H9 (cell line): ENCODE data around the gene CLCN5. TPM values are rescaled to one million over a fixed set of nuclear protein-coding genes. Genes with fewer than 3 reads are reported as not detected.

Experiments used
- DNase-seq: peaks from one replicate; pipeline ENCODE4 v3.0.0-alpha.2; 2017
- H2AFZ ChIP-seq: one replicate; pipeline ENCODE4 v1.6.1; 2013; ENCODE audit warnings: mild to moderate bottlenecking, low read length, control low read depth, moderate library complexity
- H2AK5ac ChIP-seq: 2 replicates; pipeline ENCODE4 v1.6.1; 2013; ENCODE audit warnings: low read length, control low read depth, mixed read lengths; ENCODE audit not compliant: insufficient read length
- H2BK120ac ChIP-seq: one replicate; pipeline ENCODE4 v1.6.1; 2013; ENCODE audit warnings: low read depth, mild to moderate bottlenecking, low read length, control low read depth, inconsistent platforms; ENCODE audit not compliant: poor library complexity, severe bottlenecking
- H2BK12ac ChIP-seq: 2 replicates; pipeline ENCODE4 v1.6.1; 2013; ENCODE audit warnings: low read length, control low read depth, mixed read lengths, low read depth; ENCODE audit not compliant: insufficient read length
- H2BK15ac ChIP-seq: 2 replicates; pipeline ENCODE4 v1.6.1; 2013; ENCODE audit warnings: low read depth, low read length, control low read depth
- H2BK20ac ChIP-seq: one replicate; pipeline ENCODE4 v1.6.1; 2013; ENCODE audit warnings: low read depth, mild to moderate bottlenecking, low read length, control low read depth, inconsistent platforms; ENCODE audit not compliant: poor library complexity, severe bottlenecking
- H2BK5ac ChIP-seq: 2 replicates; pipeline ENCODE4 v1.6.1; 2013; ENCODE audit warnings: low read length, control low read depth, mixed read lengths; ENCODE audit not compliant: insufficient read length
- H3K14ac ChIP-seq: 2 replicates; pipeline ENCODE4 v1.6.1; 2013; ENCODE audit warnings: low read length, control low read depth; ENCODE audit not compliant: insufficient read depth
- H3K18ac ChIP-seq: 2 replicates; pipeline ENCODE4 v1.6.1; 2013; ENCODE audit warnings: low read depth, mild to moderate bottlenecking, mixed read lengths, low read length, control low read depth; ENCODE audit not compliant: insufficient read length
- H3K23ac ChIP-seq: 2 replicates; pipeline ENCODE4 v1.6.1; 2013; ENCODE audit warnings: low read length, control low read depth, mixed read lengths, low read depth; ENCODE audit not compliant: insufficient read length
- H3K23me2 ChIP-seq: 2 replicates; pipeline ENCODE4 v1.6.1; 2013; ENCODE audit warnings: low read depth, mild to moderate bottlenecking, mixed read lengths, low read length, control low read depth; ENCODE audit not compliant: insufficient read length, poor library complexity, severe bottlenecking
- H3K27ac ChIP-seq: 2 replicates; pipeline ENCODE4 v1.5.1; 2013; ENCODE audit warnings: low read length, control low read depth, mixed read lengths, low read depth; ENCODE audit not compliant: insufficient read length
- H3K27me3 ChIP-seq: 2 replicates; pipeline ENCODE4 v1.6.1; 2013; ENCODE audit warnings: low read length, control low read depth, inconsistent platforms; ENCODE audit not compliant: insufficient read depth
- H3K4ac ChIP-seq: 2 replicates; pipeline ENCODE4 v1.6.1; 2013; ENCODE audit warnings: low read depth, mild to moderate bottlenecking, control low read depth, inconsistent platforms, low read length, moderate library complexity
- H3K4me1 ChIP-seq: 2 replicates; pipeline ENCODE4 v1.6.1; 2013; ENCODE audit warnings: low read length, control low read depth, inconsistent platforms; ENCODE audit not compliant: insufficient read depth
- H3K4me2 ChIP-seq: 2 replicates; pipeline ENCODE4 v1.6.1; 2013; ENCODE audit warnings: low read length, control low read depth, mixed read lengths; ENCODE audit not compliant: insufficient read length, insufficient read depth
- H3K56ac ChIP-seq: 2 replicates; pipeline ENCODE4 v1.6.1; 2013; ENCODE audit warnings: low read depth, mild to moderate bottlenecking, mixed read lengths, low read length, control low read depth; ENCODE audit not compliant: insufficient read length
- H3K79me1 ChIP-seq: 2 replicates; pipeline ENCODE4 v1.6.1; 2013; ENCODE audit warnings: low read depth, mild to moderate bottlenecking, moderate library complexity, low read length, control low read depth, inconsistent platforms; ENCODE audit not compliant: insufficient read depth, poor library complexity, severe bottlenecking
- H3K79me2 ChIP-seq: 2 replicates; pipeline ENCODE4 v1.6.1; 2013; ENCODE audit warnings: low read length, control low read depth, inconsistent platforms; ENCODE audit not compliant: insufficient read depth
- H3K9ac ChIP-seq: 2 replicates; pipeline ENCODE4 v1.6.1; 2013; ENCODE audit warnings: low read length, control low read depth, mixed read lengths; ENCODE audit not compliant: insufficient read length; ENCODE audit errors: extremely low read depth
- H3K9me3 ChIP-seq: one replicate; pipeline ENCODE4 v1.6.1; 2013; ENCODE audit warnings: low read depth, low read length, inconsistent platforms; ENCODE audit not compliant: control insufficient read depth
- H3T11ph ChIP-seq: one replicate; pipeline ENCODE4 v1.6.1; 2013; ENCODE audit warnings: mild to moderate bottlenecking, low read length, control low read depth, inconsistent platforms
- H4K20me1 ChIP-seq: one replicate; pipeline ENCODE4 v1.6.1; 2013; ENCODE audit not compliant: control insufficient read depth, insufficient read length, insufficient read depth
- H4K5ac ChIP-seq: 2 replicates; pipeline ENCODE4 v1.6.1; 2013; ENCODE audit warnings: low read depth, mild to moderate bottlenecking, mixed read lengths, low read length, control low read depth; ENCODE audit not compliant: insufficient read length
- H4K8ac ChIP-seq: replicated peaks from 2 replicates; pipeline ENCODE4 v1.6.1; 2013; ENCODE audit warnings: low read length, control low read depth, mixed read lengths, low read depth; ENCODE audit not compliant: insufficient read length
- H4K91ac ChIP-seq: 2 replicates; pipeline ENCODE4 v1.6.1; 2013; ENCODE audit warnings: low read depth, mild to moderate bottlenecking, moderate library complexity, mixed read lengths, low read length, control low read depth; ENCODE audit not compliant: insufficient read length
- H3K27ac Mint-ChIP-seq, 3 experiments: 2 replicates in 2 of 3; 3 replicates in 1 of 3; pipeline ENCODE4 v1.8.0; 2020 to 2021; ENCODE audit warnings: mixed read lengths in 3 of 3, mild to moderate bottlenecking in 1 of 3, moderate library complexity in 1 of 3
- H3K27me3 Mint-ChIP-seq: 2 replicates; pipeline ENCODE4 v1.8.0; 2021; ENCODE audit warnings: low read depth, mild to moderate bottlenecking, moderate library complexity, mixed read lengths
- H3K36me3 Mint-ChIP-seq, 3 experiments: 2 replicates in 2 of 3; 3 replicates in 1 of 3; pipeline ENCODE4 v1.8.0; 2020 to 2021; ENCODE audit warnings: low read depth in 3 of 3, mixed read lengths in 3 of 3; ENCODE audit not compliant: insufficient read depth in 1 of 3
- H3K4me1 Mint-ChIP-seq, 2 experiments: 2 replicates each; pipeline ENCODE4 v1.8.0; 2020; ENCODE audit warnings: mixed read lengths in 2 of 2
- H3K4me3 Mint-ChIP-seq, 2 experiments: 2 replicates in 1 of 2; 3 replicates in 1 of 2; pipeline ENCODE4 v1.8.0; 2020 to 2021; ENCODE audit warnings: mild to moderate bottlenecking in 2 of 2, mixed read lengths in 2 of 2, moderate library complexity in 1 of 2
- H3K9me3 Mint-ChIP-seq, 2 experiments: 2 replicates in 1 of 2; 3 replicates in 1 of 2; pipeline ENCODE4 v1.8.0; 2020; ENCODE audit warnings: mild to moderate bottlenecking in 2 of 2, mixed read lengths in 2 of 2, moderate library complexity in 1 of 2
- CTCF ChIP-seq: fragments of 200-600 bp; sonication (generic); conservative IDR thresholded peaks from 3 replicates; pipeline ENCODE4 v1.8.0; 2021; ENCODE audit warnings: antibody characterized with exemption, mild to moderate bottlenecking
- WGBS: extraction: QIAGEN DNeasy Blood & Tissue Kit; methylation state at CpG from one replicate; pipeline ENCODE4 v1.1.7; 2013; ENCODE audit warnings: missing lambda C conversion rate, low lambda C conversion rate, mixed read lengths; ENCODE audit not compliant: insufficient read length; ENCODE audit errors: extremely low coverage; 5-methylcytosine and 5-hydroxymethylcytosine counted together
- total RNA-seq: library from RNA; stranded (reverse); gene quantifications from 2 replicates; pipeline ENCODE4 v1.2.1, GENCODE V29; 2021

Gene CLCN5
- total RNA-seq, 1 experiment from 2014 or later: 5.9 TPM

- no peaks in the 10 kb centered on the region for H3K27me3 ChIP-seq
- H3K27ac Mint-ChIP-seq: no peak overlapping the region
- DNase-seq: no peak
- no peak overlapping the region for H3K4me3 Mint-ChIP-seq
- H3K56ac ChIP-seq: no peak overlapping the region
- no peak overlapping the region for H3K14ac ChIP-seq
- no peaks in the 10 kb centered on the region for H3K9me3 ChIP-seq
- no peaks in the 10 kb centered on the region for H3K79me2 ChIP-seq
- no peaks in the 10 kb centered on the region for H3K23me2 ChIP-seq
- no CpG with 5 or more reads among the region's 3 CpGs for WGBS
- no peak overlapping the region for H2BK15ac ChIP-seq
- H2AK5ac ChIP-seq: no peak overlapping the region
- no peak overlapping the region for H4K8ac ChIP-seq
- H3K27ac ChIP-seq: no peak overlapping the region
- no peaks in the 10 kb centered on the region for H3K27me3 Mint-ChIP-seq
- H3K23ac ChIP-seq: no peak overlapping the region
- H3K18ac ChIP-seq: no peak overlapping the region
- H4K91ac ChIP-seq: no peak overlapping the region
- H3K9me3 Mint-ChIP-seq: peaks cover 63 to 67% of the 10 kb centered on the region in 2 experiments
- no peak overlapping the region for H3K4ac ChIP-seq
- no peak overlapping the region for H2BK120ac ChIP-seq
- H4K5ac ChIP-seq: no peak overlapping the region
- H3K9ac ChIP-seq: no peak overlapping the region
- H3K36me3 Mint-ChIP-seq: peaks cover 0 to 23% (median 20%) of the 10 kb centered on the region in 3 experiments; a peak in 6 of 7 replicates
- H3K4me1 ChIP-seq: no peaks in the 10 kb centered on the region
- no peak overlapping the region for H2AFZ ChIP-seq
- TF ChIP-seq CTCF: no peak
- no peak overlapping the region for H3T11ph ChIP-seq
- H2BK20ac ChIP-seq: no peak overlapping the region
- H3K4me1 Mint-ChIP-seq: peaks cover 0 to 2% of the 10 kb centered on the region in 2 experiments; a peak in 1 of 4 replicates
- H3K79me1 ChIP-seq: no peaks in the 10 kb centered on the region
- H2BK5ac ChIP-seq: no peak overlapping the region
- H4K20me1 ChIP-seq: no peaks in the 10 kb centered on the region
- H3K4me2 ChIP-seq: no peak overlapping the region
- H2BK12ac ChIP-seq: no peak overlapping the region
These were observed 166.2 kb downstream of the CLCN5 start for GRCh38 chrX:50088645-50089044.
